ENCODE results near the gene ING3. TPM values are rescaled to one million over a fixed set of nuclear protein-coding genes. Genes with fewer than 3 reads are reported as not detected.

The ING3 gene
- total and polyA plus RNA-seq, 9 of the 15 experiments (the other 6 are each of a cell fraction or from before 2014, with no cell fraction given): 22.8 to 233 (median 50.4) TPM

- peak; percentile 97 for TF ChIP-seq ZNF395 (CRISPR knock-in tag; IDR thresholded peaks at IDR 0.05)
- no peak for TF ChIP-seq SMARCB1 (IDR thresholded peaks at IDR 0.05; ENCODE audit: insufficient read length, low read depth)
- TF ChIP-seq JUN (IDR thresholded peaks at IDR 0.05; ENCODE audit: borderline replicate concordance, low read depth, low read length): peak; percentile 85
- peak; percentile 82; the same call in 1 of the 2 replicates for TF ChIP-seq JUN (CRISPR knock-in tag; IDR thresholded peaks at IDR 0.05; ENCODE audit: borderline replicate concordance)
- 0 out of 2 replicates have a peak, but pooled peaks have one; percentile 36 for TF ChIP-seq ARID1B (IDR thresholded peaks at IDR 0.05)
- peak; percentile 13; the same call in 1 of the 2 replicates for TF ChIP-seq PML (IDR thresholded peaks at IDR 0.05; ENCODE audit: low read length)
- TF ChIP-seq KLF6 (CRISPR knock-in tag; IDR thresholded peaks at IDR 0.05; ENCODE audit: borderline replicate concordance): no peak
- peak; percentile 95 for TF ChIP-seq ZNF644 (tag; IDR thresholded peaks at IDR 0.05; ENCODE audit: low read depth)
- TF ChIP-seq, protein P1, sequence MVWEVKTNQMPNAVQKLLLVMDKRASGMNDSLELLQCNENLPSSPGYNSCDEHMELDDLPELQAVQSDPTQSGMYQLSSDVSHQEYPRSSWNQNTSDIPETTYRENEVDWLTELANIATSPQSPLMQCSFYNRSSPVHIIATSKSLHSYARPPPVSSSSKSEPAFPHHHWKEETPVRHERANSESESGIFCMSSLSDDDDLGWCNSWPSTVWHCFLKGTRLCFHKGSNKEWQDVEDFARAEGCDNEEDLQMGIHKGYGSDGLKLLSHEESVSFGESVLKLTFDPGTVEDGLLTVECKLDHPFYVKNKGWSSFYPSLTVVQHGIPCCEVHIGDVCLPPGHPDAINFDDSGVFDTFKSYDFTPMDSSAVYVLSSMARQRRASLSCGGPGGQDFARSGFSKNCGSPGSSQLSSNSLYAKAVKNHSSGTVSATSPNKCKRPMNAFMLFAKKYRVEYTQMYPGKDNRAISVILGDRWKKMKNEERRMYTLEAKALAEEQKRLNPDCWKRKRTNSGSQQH (CRISPR knock-in tag; IDR thresholded peaks at IDR 0.05): peak; percentile 79; the same call in 1 of the 2 replicates
- TF ChIP-seq EHMT2 (IDR thresholded peaks at IDR 0.05): 0 out of 2 replicates have a peak, but pooled peaks have one; percentile 7
- TF ChIP-seq GATAD2A (IDR thresholded peaks at IDR 0.05): no peak
- TF ChIP-seq, protein P2, sequence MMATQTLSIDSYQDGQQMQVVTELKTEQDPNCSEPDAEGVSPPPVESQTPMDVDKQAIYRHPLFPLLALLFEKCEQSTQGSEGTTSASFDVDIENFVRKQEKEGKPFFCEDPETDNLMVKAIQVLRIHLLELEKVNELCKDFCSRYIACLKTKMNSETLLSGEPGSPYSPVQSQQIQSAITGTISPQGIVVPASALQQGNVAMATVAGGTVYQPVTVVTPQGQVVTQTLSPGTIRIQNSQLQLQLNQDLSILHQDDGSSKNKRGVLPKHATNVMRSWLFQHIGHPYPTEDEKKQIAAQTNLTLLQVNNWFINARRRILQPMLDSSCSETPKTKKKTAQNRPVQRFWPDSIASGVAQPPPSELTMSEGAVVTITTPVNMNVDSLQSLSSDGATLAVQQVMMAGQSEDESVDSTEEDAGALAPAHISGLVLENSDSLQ (IDR thresholded peaks at IDR 0.05): peak; percentile 99
- peak; percentile 32; the same call in 1 of the 2 replicates for TF ChIP-seq RFX5 (IDR thresholded peaks at IDR 0.05; ENCODE audit: low read depth, low read length)
- TF ChIP-seq SUPT5H (IDR thresholded peaks at IDR 0.05): peak; percentile 95
- 0 out of 2 replicates have a peak, but pooled peaks have one; percentile 53 for TF ChIP-seq CGGBP1 (CRISPR knock-in tag; IDR thresholded peaks at IDR 0.05)
- TF ChIP-seq, protein P3, sequence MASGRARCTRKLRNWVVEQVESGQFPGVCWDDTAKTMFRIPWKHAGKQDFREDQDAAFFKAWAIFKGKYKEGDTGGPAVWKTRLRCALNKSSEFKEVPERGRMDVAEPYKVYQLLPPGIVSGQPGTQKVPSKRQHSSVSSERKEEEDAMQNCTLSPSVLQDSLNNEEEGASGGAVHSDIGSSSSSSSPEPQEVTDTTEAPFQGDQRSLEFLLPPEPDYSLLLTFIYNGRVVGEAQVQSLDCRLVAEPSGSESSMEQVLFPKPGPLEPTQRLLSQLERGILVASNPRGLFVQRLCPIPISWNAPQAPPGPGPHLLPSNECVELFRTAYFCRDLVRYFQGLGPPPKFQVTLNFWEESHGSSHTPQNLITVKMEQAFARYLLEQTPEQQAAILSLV (tag; IDR thresholded peaks at IDR 0.05): no peak
- peak; percentile 13; the same call in 1 of the 2 replicates for TF ChIP-seq SMC3 (conservative IDR thresholded peaks at IDR 0.05; ENCODE audit: insufficient read depth, low read depth, low read length)
- peak in 1 of 2 experiments; percentile 34; a peak in 1 of 4 replicates for TF ChIP-seq TRIM24 (IDR thresholded peaks at IDR 0.05)
- peak; percentile 96 for TF ChIP-seq MYBL2 (IDR thresholded peaks at IDR 0.05; ENCODE audit: low read depth)
- TF ChIP-seq MYBL2 (CRISPR knock-in tag; IDR thresholded peaks at IDR 0.05; ENCODE audit: borderline replicate concordance): no peak; the same call in 1 of the 2 replicates
- TF ChIP-seq TCF7L2 (IDR thresholded peaks at IDR 0.05; ENCODE audit: low read depth, low read length): no peak
- TF ChIP-seq HEY1 (CRISPR knock-in tag; IDR thresholded peaks at IDR 0.05; ENCODE audit: borderline replicate concordance): no peak
Measured at GRCh38 chr7:120950539-120951308, at the start of gene ING3 (continued).
